Body of pancreas (tissue), 4 donors: ENCODE results near the gene EGF. TPM values are rescaled to one million over a fixed set of nuclear protein-coding genes. Genes with fewer than 3 reads are reported as not detected.

Experiments used
- ATAC-seq: fragments of 150-250 bp; one replicate; pipeline ENCODE4 v1.9.1; 2016
- DNase-seq, 4 donors: peaks; one replicate each; pipeline ENCODE4 v3.0.0-alpha.2; 2019
- H3K27ac ChIP-seq, 4 donors: fragments of 200-600 bp; sonication (generic); 1 replicate in 3 of 4; 2 replicates in 1 of 4; pipeline versions ENCODE4 v1.5.1 to v1.6.1; 2016 to 2019; ENCODE audit warnings: mild to moderate bottlenecking in 1 of 4, mixed read lengths in 1 of 4, moderate library complexity in 1 of 4
- H3K27me3 ChIP-seq, 2 donors: fragments of 200-600 bp; sonication (generic); one replicate each; pipeline ENCODE4 v1.6.0; 2016; ENCODE audit warnings: mild to moderate bottlenecking in 1 of 2
- H3K36me3 ChIP-seq, 2 donors: fragments of 200-600 bp; sonication (generic); replicated peaks in 1 of 2; 2 replicates each; pipeline ENCODE4 v1.5.1; 2016; ENCODE audit warnings: low read depth in 2 of 2; ENCODE audit not compliant: insufficient read depth in 1 of 2
- H3K4me1 ChIP-seq: fragments of 200-600 bp; sonication (generic); one replicate; pipeline ENCODE4 v1.6.0; 2016
- H3K4me3 ChIP-seq, 2 donors: fragments of 200-600 bp; sonication (generic); 1 replicate in 1 of 2; 2 replicates in 1 of 2; pipeline ENCODE4 v1.5.1; 2016 to 2019
- H3K9me3 ChIP-seq, 3 donors: fragments of 200-600 bp; sonication (generic); 1 replicate in 2 of 3; 2 replicates in 1 of 3; pipeline ENCODE4 v1.5.1; 2016
- CTCF ChIP-seq, 7 experiments: fragments of 450-650 bp in 4 of 7; fragments of 200-600 bp in 3 of 7; sonication (generic) in 3 of 7; IDR thresholded peaks; one replicate each; pipeline ENCODE4 v1.5.1; 2016 to 2019; ENCODE audit warnings: antibody characterized with exemption in 7 of 7
- POLR2A ChIP-seq, 3 donors: fragments of 450-650 bp; IDR thresholded peaks; one replicate each; pipeline ENCODE4 v1.6.1; 2016; ENCODE audit warnings: antibody characterized with exemption in 3 of 3, mild to moderate bottlenecking in 2 of 3
- WGBS, 2 donors: methylation state at CpG; one replicate each; pipeline ENCODE4 v1.1.5; 2017; 5-methylcytosine and 5-hydroxymethylcytosine counted together
- intact Hi-C: fragments of 100-400 bp; cut with DNase I; formaldehyde crosslinking; loops from one replicate; pipeline ENCODE4 v1.15.1; 2023
- total RNA-seq, 2 donors: library from RNA; depleted of rRNA; stranded (reverse); fragments of >200 nt; gene quantifications; one replicate each; pipeline ENCODE4 v1.1.0, GENCODE V29; 2016

EGF gene
- total RNA-seq, 2 donors from 2014 or later: 44.1 to 51.1 TPM

GRCh38 chr4:109977854-109978501 is 65.3 kb downstream of the EGF start:
- H3K4me1 ChIP-seq: peaks cover 11% of the 10 kb centered on the region
- peak in 1 of 4 donors; percentile 35 for DNase-seq
- no peaks in the 10 kb centered on the region for H3K36me3 ChIP-seq
- H3K27ac ChIP-seq: no peak overlapping the region
- H3K27me3 ChIP-seq: no peaks in the 10 kb centered on the region
- H3K9me3 ChIP-seq: no peaks in the 10 kb centered on the region
- WGBS, 2 donors: 79 to 80% methylated on average over 2 of the region's 2 CpGs
- TF ChIP-seq POLR2A (IDR thresholded peaks at IDR 0.05) (no peak), CTCF (IDR thresholded peaks at IDR 0.05) (peak in 6 of 7 experiments; percentile 52 to 88 (median 62))
- intact Hi-C loops: no loop called here
- H3K4me3 ChIP-seq: no peak overlapping the region
- ATAC-seq: peak; percentile 68

- H3K27ac ChIP-seq: no peak overlapping the region
- ATAC-seq (no peak), DNase-seq (no peak)
- H3K27me3 ChIP-seq: no peaks in the 10 kb centered on the region
- H3K36me3 ChIP-seq: no peaks in the 10 kb centered on the region
- TF ChIP-seq POLR2A (IDR thresholded peaks at IDR 0.05) (no peak), CTCF (IDR thresholded peaks at IDR 0.05) (no peak)
- 38 to 57% methylated on average over 5 of the region's 5 CpGs for WGBS, 2 donors
- H3K4me1 ChIP-seq: peaks cover 11% of the 10 kb centered on the region
- H3K9me3 ChIP-seq: no peaks in the 10 kb centered on the region
- no peak overlapping the region for H3K4me3 ChIP-seq
- intact Hi-C loops: no loop called here
Measured at GRCh38 chr4:109978704-109979454, 66.2 kb downstream of the EGF start.

GRCh38 chr4:109979920-109980717 is 67.4 kb downstream of the EGF start:
- TF ChIP-seq POLR2A (IDR thresholded peaks at IDR 0.05) (no peak), CTCF (IDR thresholded peaks at IDR 0.05) (no peak)
- no peak overlapping the region for H3K4me3 ChIP-seq
- H3K27ac ChIP-seq: no peak overlapping the region
- intact Hi-C loops: loop anchor here (10.0 kb wide), 1 partner anchor 555 kb away; no protein-coding TSS in a partner anchor
- DNase-seq: no peak
- WGBS, 2 donors: 77 to 81% methylated on average over 5 of the region's 5 CpGs
- no peak for ATAC-seq
- H3K4me1 ChIP-seq: peaks cover 10% of the 10 kb centered on the region
- H3K36me3 ChIP-seq: peaks cover 0 to 2% of the 10 kb centered on the region in 2 donors
- no peaks in the 10 kb centered on the region for H3K9me3 ChIP-seq
- no peaks in the 10 kb centered on the region for H3K27me3 ChIP-seq

- H3K4me1 ChIP-seq: no peaks in the 10 kb centered on the region
- 88 to 95% methylated on average over 1 of the region's 1 CpG for WGBS, 2 donors
- H3K36me3 ChIP-seq: peaks cover 0 to 2% of the 10 kb centered on the region in 2 donors
- no peak overlapping the region for H3K4me3 ChIP-seq
- TF ChIP-seq POLR2A (IDR thresholded peaks at IDR 0.05) (no peak), CTCF (IDR thresholded peaks at IDR 0.05) (no peak)
- ATAC-seq (no peak), DNase-seq (no peak)
- H3K27me3 ChIP-seq: no peaks in the 10 kb centered on the region
- H3K27ac ChIP-seq: no peak overlapping the region
- intact Hi-C loops: loop anchor here (10.0 kb wide), 1 partner anchor 557 kb away; no protein-coding TSS in a partner anchor
- H3K9me3 ChIP-seq: no peaks in the 10 kb centered on the region
Measured at GRCh38 chr4:109981936-109982335, 69.3 kb downstream of the EGF start.
